Endothelial cell of coronary artery (primary cell): ENCODE results near the gene SRSF10. TPM values are rescaled to one million over a fixed set of nuclear protein-coding genes. Genes with fewer than 3 reads are reported as not detected.

Experiments used
- total RNA-seq: library from RNA; depleted of rRNA; stranded (reverse); fragments of >200 nt; gene quantifications from 2 replicates; pipeline ENCODE4 v1.2.3, GENCODE V29; 2014

Gene SRSF10
- 92.8 and 112 TPM in 2 replicates for total RNA-seq

GRCh38 chr1:23979881-23980727 lies at the start of gene SRSF10:
TSS of gene SRSF10 (minus strand) at chr1:23980327. CDS start at chr1:23980255, 72 bp downstream.

GRCh38 chr1:23959461-23960290 lies 20.5 kb downstream of the SRSF10 start, which contains the start of gene PNRC2:
TSS of gene PNRC2 (plus strand) at chr1:23959828. CDS start at chr1:23961458, 1,630 bp downstream.

Other genes with a start within 250 kb of the SRSF10 start
- gene ELOA, start 236.9 kb downstream of the SRSF10 start, total RNA-seq, result 20.8 and 21.6 TPM in 2 replicates
- 36.0 and 37.2 TPM in 2 replicates for gene PITHD1, start 201.9 kb downstream of the SRSF10 start, total RNA-seq
- gene LYPLA2, start 189.2 kb downstream of the SRSF10 start, total RNA-seq, result 77.0 and 107 TPM in 2 replicates
- 42.7 and 52.2 TPM in 2 replicates for gene GALE, start 179.6 kb downstream of the SRSF10 start, total RNA-seq
- gene HMGCL, start 154.9 kb downstream of the SRSF10 start, total RNA-seq, result 30.6 and 42.8 TPM in 2 replicates
- 6.6 and 8.2 TPM in 2 replicates for gene FUCA1, start 112.0 kb downstream of the SRSF10 start, total RNA-seq
- gene CNR2, start 67.0 kb downstream of the SRSF10 start, total RNA-seq, result not detected in 2 replicates
- 109 and 176 TPM in 2 replicates for gene PNRC2, start 20.5 kb downstream of the SRSF10 start, total RNA-seq
- gene MYOM3, start 131.8 kb upstream of the SRSF10 start, total RNA-seq, result 0.09 and 0.28 TPM in 2 replicates
- gene IL22RA1, start 162.8 kb upstream of the SRSF10 start, total RNA-seq, result under 0.01 TPM in 1 of 2 replicates, not detected in the other
- 0.09 TPM in 1 of 2 replicates, not detected in the other for gene IFNLR1, start 207.0 kb upstream of the SRSF10 start, total RNA-seq